Measurements from ENCODE around the gene DIRAS1.
A peak's percentile ranks its signal among the peaks of the same experiment; 100 is the strongest.
"Not testable (repeated sequence)": the region's sequence is repeated elsewhere in the genome, so short reads cannot be mapped to it uniquely, and the experiment has no call there.

DIRAS1 gene

DNA sequence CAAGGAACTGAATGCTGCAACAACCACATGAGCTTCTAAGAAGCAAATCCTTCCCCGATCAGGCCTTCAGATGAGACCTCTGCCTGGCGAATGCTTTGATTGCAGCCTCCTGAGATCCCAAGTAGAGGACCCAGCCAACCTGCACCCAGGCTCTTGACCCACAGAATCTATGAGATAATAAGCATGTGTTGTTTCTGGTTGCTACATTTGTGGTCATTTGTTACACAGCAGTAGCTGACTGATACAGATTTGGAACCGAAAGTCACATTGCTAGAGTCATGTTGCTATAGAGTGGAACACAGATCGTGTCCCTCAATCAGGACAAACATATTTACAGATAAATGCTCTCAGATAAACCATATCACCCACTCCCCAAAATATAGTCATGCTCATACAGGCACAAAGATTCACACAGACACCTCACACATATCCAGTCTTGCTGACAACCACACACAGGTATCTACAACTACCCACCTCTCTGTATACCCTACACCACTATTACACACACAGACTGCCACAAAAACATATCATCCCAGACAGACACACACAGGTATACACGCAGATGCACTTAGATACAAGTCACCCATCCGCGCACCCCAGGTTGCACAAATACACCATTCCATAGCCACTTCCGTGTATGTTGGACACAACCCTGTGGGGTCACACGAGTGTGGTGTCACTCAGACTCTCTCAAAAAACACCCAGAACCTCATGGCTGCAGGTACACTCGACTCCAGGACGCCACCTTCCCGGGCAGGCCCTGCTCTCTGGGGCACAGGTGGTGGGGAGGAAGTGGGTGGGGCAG is 5.5 kb downstream of the DIRAS1 start:
- intact Hi-C loops (cut with DNase I) = no loop called here
- no peak for DNase-seq

DNA sequence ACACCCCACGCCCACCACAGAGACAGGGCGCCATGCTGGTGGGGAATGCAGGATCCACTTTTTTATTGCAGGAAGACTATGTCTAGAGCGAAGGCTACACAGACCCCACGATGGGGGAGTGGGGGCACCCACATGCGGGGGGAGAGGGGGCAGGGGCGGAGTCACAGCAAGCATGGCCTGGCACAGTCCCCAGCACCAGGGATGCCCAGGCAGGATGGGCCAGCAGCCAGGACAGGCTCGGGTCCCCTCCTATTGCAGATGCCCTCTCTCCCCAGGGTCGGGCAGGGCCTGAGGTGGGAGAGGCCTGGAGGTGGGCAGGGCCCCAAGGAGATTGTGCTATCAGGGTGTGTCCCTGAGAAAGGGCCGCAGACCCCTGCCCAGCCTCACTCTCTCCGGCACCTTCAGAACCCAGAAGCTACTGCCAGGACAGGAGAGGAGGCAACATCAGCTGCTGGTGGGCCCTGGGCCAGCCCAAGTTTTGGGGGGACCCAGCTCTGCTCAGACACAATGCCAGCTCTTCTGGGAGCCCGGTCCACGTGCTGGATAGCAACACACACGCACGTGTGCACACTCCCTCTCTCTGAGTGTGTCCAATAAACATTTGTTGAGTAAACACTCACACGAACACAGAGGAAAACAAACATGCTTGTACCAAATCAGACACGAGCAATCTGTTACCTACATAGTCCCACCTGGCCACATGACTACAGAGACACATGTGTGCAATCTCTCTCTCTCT is 6.5 kb downstream of the DIRAS1 start:
- no peak for DNase-seq

DNA sequence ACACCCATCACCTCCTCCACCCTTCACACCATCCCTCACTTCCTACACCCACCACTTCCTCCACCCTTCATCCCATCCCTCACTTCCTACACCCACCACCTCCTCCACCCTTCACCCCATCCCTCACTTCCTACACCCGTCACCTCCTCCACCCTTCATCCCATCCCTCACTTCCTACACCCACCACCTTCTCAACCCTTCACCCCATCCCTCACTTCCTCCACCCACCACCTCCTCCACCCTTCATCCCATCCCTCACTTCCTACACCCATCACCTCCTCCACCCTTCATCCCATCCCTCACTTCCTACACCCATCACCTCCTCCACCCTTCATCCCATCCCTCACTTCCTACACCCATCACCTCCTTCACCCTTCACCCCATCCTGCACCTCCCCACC is 7.1 kb downstream of the DIRAS1 start:
- intact Hi-C loops (cut with DNase I); DNase-seq: not testable (repeated sequence)

More for the DNA sequence above, 6.5 kb downstream of the DIRAS1 start:
- intact Hi-C loops (cut with DNase I) = no loop called here

DNA sequence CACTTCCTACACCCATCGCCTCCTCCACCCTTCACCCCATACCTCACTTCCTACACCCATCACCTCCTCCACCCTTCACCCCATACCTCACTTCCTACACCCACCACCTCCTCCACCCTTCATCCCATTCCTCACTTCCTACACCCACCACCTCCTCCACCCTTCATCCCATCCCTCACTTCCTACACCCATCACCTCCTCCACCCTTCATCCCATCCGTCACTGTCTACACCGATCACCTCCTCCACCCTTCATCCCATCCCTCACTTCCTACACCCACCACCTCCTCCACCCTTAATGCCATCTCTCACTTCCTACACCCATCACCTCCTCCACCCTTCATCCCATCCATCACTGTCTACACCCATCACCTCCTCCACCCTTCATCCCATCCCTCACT is 8.0 kb downstream of the DIRAS1 start:
- DNase-seq; intact Hi-C loops (cut with DNase I): not testable (repeated sequence)

DNA sequence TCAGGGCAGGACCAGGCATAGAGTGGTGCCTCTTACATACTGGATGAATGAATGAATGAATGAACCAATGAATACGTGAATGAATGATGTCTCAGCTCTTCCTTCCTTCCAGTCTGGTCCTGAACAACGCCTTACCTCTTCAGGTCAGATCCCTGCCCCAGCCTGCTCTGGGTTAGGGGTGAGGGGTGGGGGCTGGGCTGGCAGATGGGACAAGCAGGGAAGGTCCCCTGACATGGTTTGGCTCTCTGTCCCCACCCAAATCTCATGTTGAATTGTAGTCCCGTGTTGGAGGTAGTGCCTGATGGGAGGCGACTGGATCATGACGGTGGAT is 9.3 kb downstream of the DIRAS1 start:
- intact Hi-C loops (cut with DNase I) = no loop called here
- no peak for DNase-seq

DNA sequence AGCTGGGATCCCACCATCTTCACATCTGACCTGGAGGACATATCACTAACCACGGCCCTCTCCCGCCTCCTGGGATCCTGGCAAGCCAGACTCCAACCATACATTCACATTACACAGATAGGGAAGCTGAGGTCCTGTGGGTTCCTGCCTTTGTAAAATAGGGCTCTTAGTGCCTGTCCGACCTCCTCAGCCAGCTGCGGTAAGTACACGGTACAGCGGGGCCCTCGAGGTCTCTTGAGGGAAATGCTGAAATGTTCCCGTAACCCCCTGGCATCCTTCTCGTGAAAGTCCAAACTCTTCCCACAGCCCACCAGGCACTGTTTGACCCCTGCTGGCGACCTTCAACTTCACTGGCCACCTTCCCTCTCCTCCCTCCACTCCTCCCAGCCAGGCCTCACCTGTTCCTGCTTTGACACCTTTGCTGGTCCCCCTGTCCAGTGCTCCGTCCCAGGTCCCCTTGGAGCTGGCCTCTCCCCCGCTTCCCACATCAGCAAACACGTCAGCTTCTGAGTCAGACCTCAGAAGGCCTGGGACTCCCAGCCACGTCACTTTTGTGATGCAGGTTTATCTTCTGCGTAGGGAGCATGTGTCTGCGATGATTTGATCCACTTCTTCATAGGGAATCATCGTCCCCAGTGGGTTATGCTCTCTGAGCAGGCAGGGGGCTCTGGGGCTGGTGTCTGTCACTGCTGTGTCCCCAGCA is 9.8 kb downstream of the DIRAS1 start:
- DNase-seq = no peak

DNA sequence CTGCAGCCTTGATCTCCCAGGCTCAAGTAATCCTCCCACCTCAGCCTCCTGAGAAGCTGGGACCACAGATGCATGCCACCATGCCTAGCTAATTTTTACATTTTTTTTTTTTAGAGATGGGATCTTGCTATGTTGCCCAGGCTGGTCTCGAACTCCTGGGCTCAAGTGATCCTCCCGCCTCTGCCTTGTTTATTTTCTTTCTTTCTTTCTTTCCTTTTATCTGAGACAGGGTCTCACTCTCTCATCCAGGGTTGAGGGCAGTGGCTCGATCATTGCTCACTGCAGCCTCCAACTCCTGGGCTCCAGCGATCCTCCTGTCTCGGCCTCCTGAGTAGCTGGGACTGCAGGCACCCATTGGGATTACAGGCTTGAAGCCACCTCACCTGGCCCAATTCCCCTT is 14.9 kb downstream of the DIRAS1 start:
- intact Hi-C loops (cut with DNase I) = no loop called here
- no peak for DNase-seq

More for the DNA sequence above, 9.8 kb downstream of the DIRAS1 start:
- intact Hi-C loops (cut with DNase I) = no loop called here

DNA sequence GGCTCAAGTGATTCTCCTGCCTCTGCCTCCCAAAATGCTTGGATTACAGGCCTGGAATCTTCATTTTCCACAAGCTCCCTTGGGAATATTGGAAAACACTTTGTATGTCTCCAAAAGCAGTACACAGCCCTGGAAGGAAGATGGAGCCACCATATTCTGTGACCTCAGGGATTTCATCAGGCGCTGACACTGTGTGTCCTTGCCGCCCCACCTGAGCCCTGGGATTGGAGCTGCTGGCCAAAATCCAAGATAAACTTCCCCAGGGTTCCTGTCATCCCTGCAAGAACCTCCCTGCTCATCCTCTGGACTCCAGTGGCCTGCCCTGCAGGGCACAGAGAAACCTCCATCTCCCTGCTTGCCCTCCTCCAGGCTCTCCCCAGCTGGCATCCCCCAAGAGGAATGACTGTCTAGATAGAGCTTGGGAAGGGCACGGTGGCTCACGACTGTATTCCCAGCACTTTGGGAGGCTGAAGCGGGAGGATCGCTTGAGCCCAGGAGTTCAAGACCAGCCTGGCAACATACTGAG is 17.4 kb downstream of the DIRAS1 start:
- intact Hi-C loops (cut with DNase I) = loop anchor here (5.0 kb wide), 1 partner anchor 39 kb away; the partner anchor contains the start of gene SLC39A3
- peak in 1 of 10 donors; percentile 33 for DNase-seq

DNA sequence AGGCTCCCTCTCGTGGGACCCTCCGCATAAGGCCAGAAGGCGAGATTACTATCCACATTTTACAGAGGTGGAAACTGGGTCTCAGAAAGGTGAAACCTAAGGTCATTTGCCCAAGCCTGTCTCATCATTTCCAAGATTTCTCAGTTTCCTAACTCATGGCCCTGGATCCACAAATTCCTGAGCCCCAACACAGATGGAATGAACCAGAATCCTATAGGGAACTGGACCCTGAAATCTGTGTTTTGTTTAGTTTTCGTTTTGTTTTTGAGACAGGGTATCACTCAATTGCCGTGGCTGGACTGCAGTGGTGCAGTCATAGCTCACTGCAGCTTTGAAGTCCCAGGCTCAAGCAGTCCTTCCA is 18.1 kb downstream of the DIRAS1 start:
- DNase-seq = no peak
- intact Hi-C loops (cut with DNase I) = loop anchor here (5.0 kb wide), 1 partner anchor 39 kb away; the partner anchor contains the start of gene SLC39A3

DNA sequence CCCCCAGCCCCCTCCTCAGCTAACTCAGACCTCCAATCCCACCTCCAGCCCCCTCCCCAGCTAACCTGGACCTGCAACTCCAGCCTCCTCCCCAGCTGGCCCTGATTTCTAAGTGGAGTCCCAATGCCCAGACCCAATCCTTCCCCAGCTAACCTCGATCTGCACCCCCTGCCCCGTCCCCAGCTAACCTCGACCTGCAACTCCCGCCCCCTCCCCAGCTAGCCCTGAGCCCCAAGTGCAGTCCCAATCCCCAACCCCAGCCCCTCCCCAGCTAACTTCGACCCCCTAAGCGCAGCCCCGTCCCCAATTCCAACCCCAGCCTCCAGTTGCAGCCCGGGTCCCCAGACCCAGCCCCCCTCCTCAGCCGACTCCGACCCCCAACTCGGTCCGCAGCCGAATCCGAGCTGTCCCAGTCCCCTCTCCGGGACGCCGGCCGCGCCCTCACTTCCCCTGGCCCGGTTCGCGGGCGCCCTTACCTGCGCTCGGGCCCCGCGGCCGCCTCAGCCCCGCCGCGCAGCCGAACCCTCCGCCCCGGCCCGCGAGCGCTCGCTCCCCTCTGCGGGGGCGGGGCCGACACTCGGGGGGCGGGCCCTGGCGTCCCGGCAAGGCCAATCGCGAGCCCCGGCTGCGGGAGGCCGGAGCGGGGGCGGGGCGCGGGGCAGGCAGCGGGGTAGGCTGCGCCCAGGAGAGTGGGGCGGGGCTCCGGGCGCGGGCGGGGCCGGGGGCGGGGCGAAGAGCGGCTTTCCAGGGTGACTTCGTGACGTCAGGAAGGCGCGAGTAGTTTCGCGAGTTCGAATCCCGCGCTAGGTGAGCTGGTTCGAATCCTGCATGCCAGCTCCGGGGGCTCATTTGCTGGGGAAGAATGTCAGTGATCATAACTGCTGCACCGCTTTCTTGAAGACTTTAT is 18.7 kb downstream of the DIRAS1 start, which contains the start of gene GNG7:
Gene GNG7, minus strand, starts transcription at position 525 of the 907 bp plus-strand sequence. CDS start 182,006 bp downstream, outside the sequence.
- intact Hi-C loops (cut with DNase I) = loop anchor here (5.0 kb wide), 1 partner anchor 40 kb away; the partner anchor contains the start of gene SLC39A3
- DNase-seq = peak; percentile 86 to 100 (median 96)

DNA sequence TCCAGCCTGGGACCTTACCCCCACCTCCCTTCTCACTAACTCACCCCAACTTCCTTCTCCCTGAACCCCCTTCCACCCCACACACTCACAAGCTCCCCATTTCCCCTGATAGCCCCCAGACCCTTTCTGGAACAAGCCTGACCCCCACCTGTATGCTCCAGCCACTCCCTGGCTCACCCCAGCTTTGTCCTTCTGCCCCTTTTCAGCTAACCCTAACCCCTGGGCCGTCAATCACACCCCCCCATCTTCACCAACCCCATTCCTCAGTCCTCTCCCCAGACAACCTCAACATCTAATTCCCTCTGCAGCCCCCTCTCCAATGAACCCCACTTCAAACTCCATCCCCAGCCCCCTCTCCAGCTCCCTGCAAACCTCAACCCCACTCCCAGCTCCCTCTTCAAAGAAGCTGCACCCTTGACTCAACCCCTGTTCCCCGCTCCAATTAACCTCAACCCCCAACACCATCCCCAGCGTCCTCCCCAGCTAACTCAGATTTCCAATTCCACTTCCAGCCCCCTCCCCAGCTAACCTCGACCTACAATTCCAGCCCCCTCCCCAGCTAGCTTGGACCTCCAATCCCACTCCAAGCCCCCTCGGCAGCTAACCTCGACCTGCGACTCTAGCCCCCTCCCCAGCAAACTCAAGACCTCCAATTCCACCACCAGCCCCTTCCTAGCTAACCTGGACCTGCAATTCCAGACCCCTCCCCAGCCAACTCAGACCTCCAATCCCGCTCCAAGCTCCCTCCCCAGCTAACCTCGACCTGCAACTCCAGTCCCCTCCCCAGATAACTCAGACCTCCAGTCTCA is 19.6 kb downstream of the DIRAS1 start:
- peak in 1 of 10 donors; percentile 45 for DNase-seq
- intact Hi-C loops (cut with DNase I) = loop anchor here (5.0 kb wide), 1 partner anchor 41 kb away; the partner anchor contains the start of gene SLC39A3

DNA sequence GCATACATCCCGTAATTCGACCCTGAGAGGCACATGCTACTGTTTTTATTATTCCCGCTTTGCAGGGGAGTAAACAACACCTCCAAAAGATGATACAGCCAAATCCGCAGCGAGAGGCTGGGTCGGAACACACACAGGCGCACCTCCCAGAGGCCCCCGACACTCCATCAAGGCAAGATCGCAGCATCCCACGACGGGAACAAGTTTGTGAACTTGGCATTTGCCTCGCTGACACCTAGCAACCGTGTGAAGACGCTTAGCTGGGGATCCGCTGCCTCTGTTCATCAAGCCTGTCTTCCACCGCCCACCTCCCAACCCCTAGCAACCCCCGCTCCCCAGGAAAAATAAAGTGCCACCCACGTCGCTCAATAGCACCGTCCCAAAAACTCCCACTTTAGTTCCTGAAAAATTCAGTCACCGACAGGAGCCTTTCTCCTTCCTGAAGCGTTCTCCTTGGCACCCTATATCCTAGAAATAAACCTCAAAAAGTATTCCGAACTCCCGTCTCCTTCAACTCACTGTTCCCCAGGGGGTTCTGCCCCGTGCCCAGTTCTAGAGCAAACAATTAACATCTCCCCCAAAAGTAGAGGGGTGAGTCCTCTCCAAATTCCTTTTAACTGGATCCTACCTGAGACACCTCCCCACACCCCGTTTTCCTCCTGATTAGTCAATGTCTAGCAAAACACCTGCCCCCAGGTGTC is 20.4 kb downstream of the DIRAS1 start:
- DNase-seq = peak in 2 of 10 donors; percentile 78 to 82
- intact Hi-C loops (cut with DNase I) = loop anchor here (5.0 kb wide), 1 partner anchor 41 kb away; the partner anchor contains the start of gene SLC39A3

DNA sequence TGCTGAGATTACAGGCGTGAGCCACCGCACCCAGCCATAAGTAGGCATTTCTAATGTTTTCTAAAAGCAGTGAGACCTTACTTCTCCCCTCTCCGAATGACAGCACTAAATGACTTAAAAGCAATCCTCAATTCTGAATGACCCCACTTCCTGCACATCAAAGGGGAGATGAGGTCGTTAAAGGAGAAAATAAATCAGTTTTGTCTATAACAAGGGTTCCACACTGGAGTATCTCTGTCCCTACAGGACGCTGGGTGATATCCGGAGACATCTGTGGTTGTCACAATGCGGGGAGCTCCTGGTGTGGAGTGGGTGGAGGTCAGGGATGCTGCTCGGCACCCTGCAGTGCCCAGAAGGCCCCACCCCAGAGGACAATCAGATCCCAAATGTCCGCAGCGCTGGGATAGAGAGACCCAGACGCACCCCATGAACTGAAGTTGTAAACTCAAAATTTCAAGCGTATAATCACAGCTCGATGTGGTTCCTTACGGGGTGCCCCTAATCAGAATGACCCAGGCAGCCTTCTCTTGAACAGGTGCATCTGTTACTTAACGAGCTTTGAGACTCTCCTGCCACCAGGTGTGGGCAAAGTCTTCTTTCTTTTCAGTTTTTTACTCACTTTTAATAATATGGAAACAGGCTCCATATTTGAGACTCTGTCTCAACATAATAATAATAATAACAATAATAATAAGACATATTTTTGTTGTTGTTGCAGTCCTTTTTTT is 21.6 kb downstream of the DIRAS1 start:
- intact Hi-C loops (cut with DNase I) = loop anchor here (5.0 kb wide), 1 partner anchor 43 kb away; the partner anchor contains the start of gene SLC39A3
- no peak for DNase-seq

DNA sequence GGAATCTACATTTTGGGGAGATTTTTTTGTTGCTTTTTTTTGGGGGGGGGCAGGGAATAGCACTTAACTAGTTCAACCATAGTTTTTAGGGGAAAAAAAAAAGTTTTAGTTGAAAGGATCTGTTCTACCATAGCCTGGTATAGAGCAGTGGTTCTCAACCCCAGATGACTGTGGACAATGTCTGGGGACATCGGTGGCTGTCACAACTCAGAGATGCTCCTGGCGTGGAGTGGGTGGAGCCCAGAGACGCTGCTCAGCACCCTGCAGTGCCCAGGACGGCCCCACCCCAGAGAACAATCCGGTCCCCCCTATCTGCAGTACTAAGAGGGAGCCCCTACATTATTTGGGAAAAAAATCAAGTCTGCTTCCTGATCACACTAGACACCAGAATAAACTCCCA is 27.0 kb downstream of the DIRAS1 start:
- DNase-seq = peak in 1 of 10 donors; percentile 41
- intact Hi-C loops (cut with DNase I) = no loop called here

DNA sequence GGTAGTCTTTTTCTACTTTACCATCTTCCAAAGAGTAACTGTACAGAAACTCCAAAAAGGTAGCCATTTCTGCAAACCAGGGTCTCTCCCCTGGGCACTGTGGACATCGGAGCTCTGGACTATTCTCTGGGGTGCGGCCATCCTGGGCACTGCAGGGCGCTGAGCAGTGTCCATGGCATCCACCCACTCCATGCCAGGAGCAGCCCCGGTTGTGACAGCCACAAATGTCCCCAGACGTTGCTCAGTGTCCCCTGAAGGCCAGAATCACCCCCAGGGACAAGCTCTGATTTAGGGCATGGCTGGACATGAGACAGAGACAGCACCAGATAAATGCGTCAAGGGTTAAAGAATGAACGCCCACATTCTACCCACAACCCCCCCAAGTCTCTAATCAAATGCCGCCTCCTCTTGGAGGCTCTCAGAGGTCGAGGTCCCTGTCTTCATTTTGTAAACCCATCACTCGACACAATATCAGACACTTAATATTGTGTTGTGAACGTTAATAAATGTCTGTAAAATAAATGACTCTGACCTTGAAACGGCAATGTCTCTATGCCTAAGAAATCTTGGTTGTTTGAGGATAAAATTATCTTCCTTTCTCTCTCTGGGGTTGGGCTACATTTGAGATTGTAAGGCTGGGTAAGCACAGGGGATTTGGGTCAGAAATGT is 27.5 kb downstream of the DIRAS1 start:
- no peak for DNase-seq
- intact Hi-C loops (cut with DNase I) = no loop called here

DNA sequence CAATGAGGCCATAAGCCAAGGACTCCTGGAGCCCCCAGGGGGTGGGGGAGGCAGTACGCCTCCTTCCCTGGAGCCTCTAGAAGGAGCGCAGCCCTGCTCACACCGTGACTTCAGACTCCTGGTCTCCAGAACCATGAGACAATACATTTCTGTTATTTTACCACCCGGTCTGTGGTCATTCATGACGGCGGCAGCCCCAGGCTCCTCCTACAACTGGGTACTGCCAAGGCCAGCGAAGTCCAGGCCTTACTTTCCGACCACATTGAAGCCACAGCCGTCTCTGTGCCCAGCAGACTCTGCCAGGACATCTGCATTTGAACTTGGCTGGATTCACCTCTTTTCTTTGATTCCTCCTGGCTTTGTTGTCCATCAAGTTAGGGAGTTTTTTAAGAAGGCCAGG is 29.2 kb downstream of the DIRAS1 start:
- intact Hi-C loops (cut with DNase I) = no loop called here
- DNase-seq = peak; percentile 66 to 97 (median 78)

DNA sequence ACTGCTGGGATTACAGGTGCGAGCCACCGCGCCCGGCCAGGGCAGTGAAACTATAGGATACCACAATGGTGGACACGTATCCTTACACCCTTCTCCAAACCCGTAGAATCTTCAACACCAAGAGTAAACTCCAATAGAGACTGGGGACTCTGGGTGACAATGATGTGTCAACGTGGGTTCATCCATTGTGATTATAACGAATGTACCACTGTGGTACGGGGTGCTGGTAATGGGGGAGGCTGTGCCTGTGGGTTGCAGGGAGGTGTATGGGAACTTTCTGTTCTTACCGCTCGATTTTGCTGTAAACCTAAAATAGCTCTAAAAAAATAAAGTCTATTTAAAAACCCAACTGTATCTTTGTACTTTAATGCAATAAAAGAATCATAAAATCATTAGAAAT is 30.3 kb downstream of the DIRAS1 start:
- no peak for DNase-seq
- intact Hi-C loops (cut with DNase I) = no loop called here

Measured in posterior cingulate gyrus (tissue), 11 donors.